Activated CD4-positive, alpha-beta T cell treated with anti-CD3 and anti-CD28 coated beads, Interleukin-2, Interleukin-6, amounts not matched to agents 100 ng/mL and 50 ng/mL, durations not matched to agents 16 hours and 8 hours (primary cell): ENCODE results near the gene TEX26.

Source experiments
- DNase-seq: peaks from one replicate; pipeline ENCODE4 v3.0.0-alpha.2; 2020

The TEX26 gene

DNA sequence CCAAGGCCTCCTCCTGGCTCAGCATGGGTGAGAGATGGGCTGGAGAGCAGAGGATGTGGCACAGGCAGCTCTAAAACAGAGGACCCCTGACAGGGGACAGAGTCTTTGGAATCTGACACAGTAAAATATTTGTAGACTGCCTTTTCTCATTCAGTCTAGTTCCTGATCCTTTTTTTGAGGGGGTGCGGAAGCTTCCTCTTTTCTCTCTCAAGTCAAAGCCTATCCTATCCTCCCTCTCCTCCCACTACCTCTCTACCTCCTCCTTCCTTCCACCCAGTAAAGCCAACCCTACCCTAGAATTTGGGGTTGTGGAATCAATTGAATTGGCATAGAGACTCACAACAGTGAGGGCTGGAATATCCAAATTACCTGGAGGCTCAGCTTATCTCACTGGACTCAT lies 82.0 kb downstream of the TEX26 start:
- DNase-seq, result no peak

DNA sequence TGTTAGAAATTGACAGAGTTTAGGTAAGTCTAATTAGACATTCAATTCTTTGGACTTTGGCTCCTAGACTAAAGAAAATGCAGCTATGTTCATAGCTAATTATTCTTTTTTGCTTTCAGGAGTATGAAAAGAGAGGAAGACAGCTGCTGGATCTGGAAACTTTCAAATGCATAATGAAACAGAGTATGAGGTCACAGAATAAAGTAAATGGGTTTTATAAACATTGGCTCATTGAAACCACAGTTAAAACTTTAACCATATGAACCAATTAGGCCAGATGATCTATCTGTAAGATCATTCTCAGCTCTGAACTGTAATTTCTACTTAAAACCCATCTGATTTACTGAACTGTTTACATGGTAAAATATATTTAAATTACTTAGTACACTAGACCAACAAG lies 82.7 kb downstream of the TEX26 start:
- DNase-seq, result no peak

DNA sequence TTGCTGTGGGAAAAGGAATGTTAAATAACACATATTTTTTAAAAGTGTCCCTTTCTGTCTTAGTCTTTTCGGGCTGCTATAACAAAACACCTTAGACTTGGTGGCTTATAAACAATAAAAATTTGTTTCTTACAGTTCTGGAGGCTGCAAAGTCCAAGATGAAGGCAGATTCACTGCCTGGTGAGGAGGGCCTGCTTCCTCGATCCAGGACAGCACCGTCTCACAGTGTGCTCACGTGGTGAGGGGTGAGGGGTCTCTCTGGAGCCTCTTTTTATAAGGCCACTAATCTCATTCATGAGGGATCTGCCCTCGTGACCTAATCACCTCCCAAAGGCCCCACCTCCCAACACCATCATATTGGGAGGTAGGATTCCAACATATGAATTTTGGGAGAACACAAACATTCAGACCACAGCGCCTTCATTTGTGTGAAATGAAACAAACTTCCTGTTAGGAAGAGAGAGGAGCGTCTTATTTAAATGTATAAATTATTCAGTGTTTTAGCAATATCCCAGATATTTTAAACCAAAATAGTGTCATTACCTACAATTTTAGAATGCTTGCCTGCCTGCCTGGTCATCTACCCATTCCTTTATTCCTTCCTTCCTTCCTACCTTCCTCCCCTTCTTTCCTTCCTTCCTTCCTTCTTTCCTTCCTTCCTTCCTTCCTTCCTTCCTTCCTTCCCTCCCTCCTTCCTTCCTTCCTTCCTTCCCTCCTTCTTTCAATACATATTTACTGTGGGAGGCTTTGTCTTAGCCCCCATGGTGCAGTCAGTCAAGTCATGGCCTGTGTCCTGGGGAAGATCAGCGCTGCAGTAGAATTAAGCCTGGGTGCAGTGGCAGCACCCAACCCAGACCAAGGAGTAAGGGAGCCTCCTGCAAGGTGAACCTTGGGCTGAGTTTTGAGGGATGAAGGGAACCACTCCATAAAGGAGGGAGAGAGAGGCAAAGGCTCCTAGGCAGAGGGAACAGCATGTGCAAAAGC lies 84.2 kb downstream of the TEX26 start:
- no peak for DNase-seq

DNA sequence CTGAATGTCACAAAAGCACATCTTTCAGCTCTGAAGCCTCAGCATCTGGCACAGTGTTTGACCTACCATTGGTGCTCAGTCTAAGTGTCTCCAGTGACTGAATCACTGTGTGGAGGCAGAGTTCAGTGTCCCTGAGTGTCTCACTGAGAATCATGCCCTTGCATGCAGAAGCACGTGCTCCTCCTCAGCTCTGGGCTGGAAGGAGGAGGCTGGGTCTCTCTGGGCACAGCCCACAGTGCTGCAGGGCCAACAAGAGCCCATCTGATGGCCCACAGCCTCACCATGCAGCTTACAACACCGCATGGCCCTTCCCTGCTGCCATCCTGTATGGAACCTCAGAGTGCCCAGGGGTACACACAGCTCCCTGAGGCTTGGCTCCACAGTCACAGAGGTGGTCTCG lies 86.1 kb downstream of the TEX26 start:
- DNase-seq, result no peak

DNA sequence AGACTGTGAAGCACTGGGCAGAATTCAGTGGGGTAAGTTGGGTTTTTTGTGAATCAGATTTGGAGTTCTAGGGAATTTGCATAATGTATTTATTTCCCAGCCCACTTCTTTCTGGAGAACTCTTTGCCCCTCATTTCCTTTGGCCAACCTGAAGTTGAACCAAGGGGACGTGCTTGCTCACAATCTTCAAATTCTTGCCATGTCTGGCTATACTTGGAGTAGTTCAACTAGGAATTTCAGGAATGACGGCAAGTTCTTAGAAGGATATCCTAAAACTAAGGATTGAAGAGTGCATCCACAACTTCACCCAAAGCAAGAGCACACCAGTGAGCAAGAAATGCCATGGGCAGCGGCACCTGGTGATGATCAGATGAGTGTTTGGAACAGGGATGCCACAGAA lies 88.5 kb downstream of the TEX26 start:
- no peak for DNase-seq

DNA sequence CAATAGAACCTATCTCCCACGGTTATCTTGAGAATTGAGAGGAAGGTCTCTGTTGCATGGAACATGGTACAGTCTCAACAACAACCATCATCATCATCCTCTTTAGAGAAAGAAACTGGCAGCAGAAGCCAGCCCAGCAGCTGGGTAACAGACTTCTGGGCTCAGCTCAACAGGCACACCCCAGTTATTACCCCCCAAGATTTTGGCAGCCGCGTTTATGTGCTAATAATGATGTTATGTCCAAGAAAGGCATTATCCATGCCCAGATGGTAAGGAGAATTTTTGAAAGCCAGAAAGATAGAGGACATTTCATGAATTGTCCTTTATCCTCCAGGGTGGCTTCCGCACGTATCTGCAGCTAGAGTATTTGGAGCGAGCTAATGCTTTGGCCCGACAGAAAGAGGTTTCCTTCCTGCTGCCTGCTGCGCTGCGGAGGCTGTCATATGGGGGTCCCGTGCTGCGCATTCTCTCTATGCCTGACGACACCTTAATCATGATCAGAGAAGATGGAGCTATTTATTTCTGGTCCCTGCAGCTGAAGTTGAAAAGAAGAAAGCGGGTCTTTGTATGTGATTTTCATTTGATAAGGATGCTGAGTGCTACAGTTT lies 89.9 kb downstream of the TEX26 start:
- DNase-seq, result no peak

DNA sequence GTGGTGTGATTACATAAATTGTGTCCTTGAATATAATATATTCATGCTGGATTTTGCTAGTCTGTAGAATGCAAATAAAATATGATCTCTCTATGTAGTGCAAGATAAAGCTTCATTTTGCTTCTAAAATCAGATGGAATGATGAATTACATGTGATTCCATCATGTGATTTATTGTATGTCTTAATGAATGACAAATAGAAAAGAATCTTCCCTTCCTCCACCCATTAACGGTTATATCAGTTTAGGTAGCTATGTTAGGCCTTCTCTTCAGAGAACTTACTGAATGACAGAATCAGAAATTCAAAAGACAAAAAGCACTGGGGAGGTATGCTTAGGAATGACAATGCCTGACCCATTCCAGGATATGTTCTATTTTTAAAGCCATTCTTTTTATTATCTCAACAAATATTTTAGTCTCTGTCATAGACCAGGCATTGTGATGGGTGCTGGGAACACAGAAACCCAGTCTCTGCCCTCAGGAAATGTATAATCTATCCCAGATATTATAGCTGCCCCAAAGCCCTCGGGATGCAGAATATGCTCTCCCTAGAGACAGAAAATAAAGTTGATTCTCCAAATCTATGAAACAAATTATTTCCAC lies 90.6 kb downstream of the TEX26 start:
- no peak for DNase-seq
